NCI-H748 treated with DMSO at 0.1 percent for 48 hours (cell line): ENCODE data around the gene TTC4.
A peak's percentile ranks its signal among the peaks of the same experiment; 100 is the strongest.
"Not testable (repeated sequence)": the region's sequence is repeated elsewhere in the genome, so short reads cannot be mapped to it uniquely, and the experiment has no call there.

ENCODE experiments used
- DNase-seq: peaks from one replicate; lab custom pipeline; 2025; lab: John Stamatoyannopoulos, UW

The TTC4 gene

GRCh38 chr1:54750596-54750995, 34.9 kb downstream of the TTC4 start:
- no peak for DNase-seq

GRCh38 chr1:54751426-54751825, 35.8 kb downstream of the TTC4 start:
- no peak for DNase-seq

GRCh38 chr1:54754045-54754444, 38.4 kb downstream of the TTC4 start:
- no peak for DNase-seq

GRCh38 chr1:54754486-54755285, 39.0 kb downstream of the TTC4 start:
- DNase-seq, result no peak

GRCh38 chr1:54757833-54758232, 42.2 kb downstream of the TTC4 start:
- DNase-seq, result no peak

GRCh38 chr1:54758678-54759348, 43.2 kb downstream of the TTC4 start:
- no peak for DNase-seq

- peak; percentile 35 for DNase-seq
These were observed 48.1 kb downstream of the TTC4 start for GRCh38 chr1:54763816-54764132.

- peak; percentile 99 for DNase-seq
These were observed 48.7 kb downstream of the TTC4 start, which contains the start of gene PARS2 for GRCh38 chr1:54764133-54764921. PARS2 (minus strand) TSS chr1:54764523; CDS start chr1:54759161, 5,362 bp downstream.

- DNase-seq, result no peak
These were observed 49.4 kb downstream of the TTC4 start for GRCh38 chr1:54764922-54765561.

GRCh38 chr1:54766726-54767125, 51.1 kb downstream of the TTC4 start:
- no peak for DNase-seq

GRCh38 chr1:54767526-54767925, 51.9 kb downstream of the TTC4 start:
- no peak for DNase-seq

GRCh38 chr1:54768093-54768492, 52.4 kb downstream of the TTC4 start:
- no peak for DNase-seq

GRCh38 chr1:54772951-54773350, 57.3 kb downstream of the TTC4 start:
- no peak for DNase-seq

- DNase-seq, result no peak
These were observed 59.3 kb downstream of the TTC4 start for GRCh38 chr1:54774820-54775498.

- DNase-seq, result not testable (repeated sequence)
These were observed 60.4 kb downstream of the TTC4 start for GRCh38 chr1:54775828-54776721.

GRCh38 chr1:54777011-54777410, 61.4 kb downstream of the TTC4 start:
- no peak for DNase-seq

- no peak for DNase-seq
These were observed 61.8 kb downstream of the TTC4 start for GRCh38 chr1:54777431-54777830.

GRCh38 chr1:54781023-54781723, 65.5 kb downstream of the TTC4 start:
- no peak for DNase-seq

GRCh38 chr1:54782156-54782555, 66.5 kb downstream of the TTC4 start:
- DNase-seq, result no peak

GRCh38 chr1:54782588-54782987, 66.9 kb downstream of the TTC4 start:
- DNase-seq, result no peak
